Activated T-cell treated with anti-CD3 and anti-CD28 coated beads for 1 hour (primary cell): ENCODE measurements around the gene XXYLT1.

Experiments used
- DNase-seq: peaks from one replicate; pipeline ENCODE4 v3.0.0-alpha.2; 2020; ENCODE audit warnings: low read depth

XXYLT1 gene

DNA sequence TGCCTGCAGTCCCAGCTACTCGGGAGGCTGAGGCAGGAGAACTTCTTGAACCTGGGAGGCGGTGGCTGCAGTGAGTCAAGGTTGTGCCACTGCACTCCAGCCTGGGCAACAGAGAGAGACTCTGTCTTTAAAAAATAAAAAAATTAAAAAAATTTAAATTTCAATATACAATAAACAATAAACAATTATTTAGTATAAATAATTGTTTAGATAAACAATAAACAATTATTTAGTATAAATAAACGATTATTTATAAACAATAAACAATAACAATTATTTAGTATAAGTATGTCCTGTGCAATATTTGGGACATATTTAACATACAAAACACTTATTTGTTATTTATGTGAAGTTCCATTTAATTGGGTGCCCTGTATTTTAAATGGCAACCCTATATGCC, 119.6 kb downstream of the XXYLT1 start:
- no peak for DNase-seq

DNA sequence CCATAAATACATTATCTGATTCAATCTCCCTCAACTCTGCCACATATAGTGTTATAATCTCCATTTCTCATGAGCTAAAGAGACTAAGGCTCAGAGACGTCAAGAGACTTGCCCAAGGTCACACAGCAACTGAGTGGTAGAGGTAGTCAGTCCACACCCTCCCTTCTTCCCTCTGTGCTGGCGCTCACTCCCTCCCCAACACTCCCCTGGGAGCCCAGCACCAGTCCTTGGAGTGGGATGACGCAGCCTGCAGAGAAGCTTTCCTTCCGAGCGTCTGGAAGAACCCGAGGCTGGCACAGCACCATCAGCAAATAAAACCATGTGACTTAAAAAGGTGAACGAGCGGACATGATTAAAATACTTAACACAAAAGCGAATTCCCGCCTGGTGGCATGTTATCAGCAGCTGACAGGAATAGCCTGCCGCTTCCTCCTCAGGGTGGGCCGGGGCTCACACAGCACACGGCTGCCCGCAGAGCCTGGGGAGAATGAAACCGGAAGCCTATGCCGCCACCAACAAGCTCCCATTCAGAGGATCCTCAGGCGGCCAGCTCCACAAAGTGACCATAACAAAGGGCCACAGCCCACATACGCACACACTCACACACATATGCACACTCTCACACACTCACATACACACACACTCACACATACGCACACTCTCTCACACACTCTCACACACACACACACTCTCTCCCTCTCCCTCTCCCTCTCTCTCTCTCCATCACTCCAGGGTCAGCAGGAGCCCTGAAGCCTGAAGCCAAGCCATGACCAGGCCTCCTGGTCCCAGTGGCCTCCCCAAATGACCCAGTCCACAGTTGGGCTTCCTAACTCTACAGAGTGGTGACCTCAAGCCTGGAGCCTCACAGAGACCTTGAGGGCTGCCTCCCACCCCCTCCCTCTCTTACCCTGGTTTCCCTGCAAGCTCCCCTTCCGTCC, 120.5 kb downstream of the XXYLT1 start:
- peak; percentile 16 for DNase-seq

DNA sequence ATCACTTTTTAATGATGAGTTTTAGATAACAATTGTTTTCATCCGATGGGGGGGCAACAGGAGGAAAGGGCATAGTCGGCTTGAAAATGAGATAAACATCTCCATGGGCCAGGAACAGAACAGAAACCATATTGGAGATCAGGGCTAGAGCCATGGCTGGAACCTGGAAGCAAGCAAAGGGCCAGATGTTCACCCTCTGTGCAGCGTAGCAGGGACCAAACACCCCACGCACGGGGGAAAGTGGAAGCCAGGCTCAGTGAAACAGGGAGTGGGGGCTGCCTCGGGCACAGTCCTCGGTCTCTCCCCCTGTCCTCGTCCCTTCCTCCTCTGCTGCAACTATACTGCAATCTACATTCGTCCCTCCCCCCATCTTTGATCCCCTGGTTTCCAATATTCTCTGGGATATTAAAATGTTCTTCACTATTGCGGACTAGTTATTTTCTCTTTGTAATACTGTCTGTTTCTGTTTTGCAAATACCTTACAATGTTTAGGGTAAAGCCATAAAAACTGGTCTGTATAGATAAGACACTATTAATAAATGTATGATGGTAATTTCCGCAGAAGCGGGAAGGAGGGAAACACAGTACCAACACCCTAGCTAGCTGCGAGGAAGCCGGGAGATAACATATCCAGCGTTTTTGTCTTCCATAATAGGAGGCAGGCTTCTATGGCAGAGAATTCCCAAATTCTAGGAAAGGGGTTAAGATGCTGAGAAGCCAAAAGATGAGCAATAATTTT, 121.5 kb downstream of the XXYLT1 start:
- no peak for DNase-seq

DNA sequence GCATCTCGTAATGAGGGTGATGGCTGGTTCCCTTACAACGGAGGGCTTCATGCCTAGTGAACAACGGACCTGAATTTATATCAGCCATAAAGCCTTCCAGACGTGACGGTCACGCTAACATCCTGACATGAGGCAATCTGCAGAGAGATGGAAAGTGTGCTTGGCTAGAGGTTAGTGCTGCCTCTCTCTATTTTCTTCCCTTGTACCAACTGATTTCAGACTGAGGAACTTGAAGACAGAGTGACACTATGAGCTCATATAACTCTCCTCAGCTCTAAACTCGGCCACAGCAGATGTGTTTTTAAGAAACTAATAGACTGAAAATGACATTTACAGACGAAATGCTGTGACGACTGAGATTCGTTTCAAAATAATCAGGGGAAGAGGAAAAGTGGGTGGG, 122.4 kb downstream of the XXYLT1 start:
- DNase-seq: no peak

DNA sequence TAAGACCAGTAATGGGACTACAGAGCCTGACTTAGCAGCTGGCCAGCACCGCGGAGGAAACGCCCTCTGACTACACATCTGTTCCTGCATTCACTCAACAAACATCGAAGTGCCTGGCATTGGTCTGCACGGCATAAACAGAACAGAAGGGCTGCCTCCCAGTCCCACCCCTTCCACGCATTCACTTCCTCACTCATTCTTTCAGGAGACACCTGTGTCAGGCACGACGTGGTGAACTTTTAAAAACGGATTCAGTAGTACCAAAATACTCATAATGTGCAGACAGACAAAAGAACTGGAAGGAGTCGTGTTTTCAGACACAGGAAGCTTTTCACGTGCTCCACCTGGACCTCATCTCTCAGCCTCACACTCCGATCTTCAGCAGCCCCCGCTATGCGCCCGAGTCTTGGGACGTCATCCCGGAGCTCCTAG, 123.3 kb downstream of the XXYLT1 start:
- DNase-seq: no peak

DNA sequence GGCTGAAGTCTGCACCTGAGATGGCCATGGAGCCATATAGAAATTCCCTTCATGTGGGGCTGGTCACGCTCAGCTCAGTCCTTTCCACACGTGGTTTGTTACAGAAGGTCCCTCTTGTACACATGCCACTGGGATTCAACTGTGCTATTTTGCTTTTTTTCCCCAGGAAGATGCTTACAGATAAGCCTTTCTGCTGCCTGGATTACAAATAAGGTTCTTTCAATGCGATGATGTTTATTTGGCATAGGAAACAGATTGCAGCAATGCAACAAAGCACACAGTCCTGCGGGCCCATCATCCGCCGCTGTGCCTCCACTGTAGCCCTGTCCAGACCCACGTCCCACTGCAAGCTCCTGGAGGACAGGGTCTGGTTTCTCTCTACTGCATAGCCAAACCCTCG, 124.8 kb downstream of the XXYLT1 start:
- no peak for DNase-seq

DNA sequence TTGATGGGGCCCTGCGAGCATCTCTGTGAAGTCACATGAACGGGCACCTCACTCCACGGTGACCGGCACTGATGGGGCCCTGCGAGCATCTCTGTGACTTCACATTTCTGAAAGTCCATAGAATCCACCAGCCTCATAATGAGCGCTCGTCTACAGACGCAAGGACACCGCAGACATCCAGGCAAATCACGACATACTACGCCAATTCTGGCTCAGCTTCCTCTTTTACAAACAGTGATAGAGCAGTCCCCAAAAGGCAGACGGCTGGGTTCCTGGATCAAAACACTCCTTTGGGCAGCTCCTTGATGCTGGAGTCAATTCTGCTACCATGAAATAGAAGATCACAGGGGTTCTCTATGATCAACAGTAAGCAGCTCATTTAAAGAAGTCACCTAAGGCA, 125.4 kb downstream of the XXYLT1 start:
- no peak for DNase-seq

DNA sequence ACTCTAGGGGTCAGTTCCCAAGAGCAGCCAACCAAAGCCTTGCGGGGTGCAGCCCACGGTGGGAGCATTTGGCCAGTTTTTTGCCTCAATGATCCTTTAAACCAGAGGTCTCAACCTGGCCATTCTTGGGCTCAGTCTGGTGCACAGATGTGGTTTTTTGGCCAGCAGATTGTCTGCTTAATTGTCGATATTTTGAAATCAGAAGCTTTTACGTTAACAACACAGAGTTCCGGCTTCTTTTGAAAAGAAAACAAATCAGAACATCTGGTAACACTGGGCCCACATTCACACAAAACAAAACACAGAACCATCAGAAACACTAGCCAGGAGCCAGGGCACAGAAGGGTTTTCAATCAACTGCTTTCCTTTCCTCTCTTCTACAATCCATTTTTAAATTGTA, 127.7 kb downstream of the XXYLT1 start:
- DNase-seq: no peak

DNA sequence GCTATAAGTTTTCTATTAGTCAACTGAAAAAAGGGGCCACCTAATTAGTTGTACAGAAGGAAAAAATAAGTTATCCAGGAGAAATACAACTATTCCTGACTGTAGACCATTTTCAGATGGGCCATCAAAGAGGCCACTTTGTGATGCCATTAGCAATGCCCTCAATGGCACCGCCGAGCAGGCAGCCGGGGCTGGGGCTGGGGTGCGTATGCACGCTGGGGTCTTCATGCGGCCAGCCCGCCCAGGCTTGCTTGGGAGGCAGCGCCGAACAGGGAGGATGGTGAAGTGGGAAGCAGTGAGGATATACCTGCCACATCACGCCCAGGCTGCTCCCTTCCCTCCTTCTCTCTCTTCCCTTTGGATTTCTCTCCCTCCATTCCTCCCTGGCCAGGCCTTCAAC, 128.4 kb downstream of the XXYLT1 start:
- DNase-seq: no peak

DNA sequence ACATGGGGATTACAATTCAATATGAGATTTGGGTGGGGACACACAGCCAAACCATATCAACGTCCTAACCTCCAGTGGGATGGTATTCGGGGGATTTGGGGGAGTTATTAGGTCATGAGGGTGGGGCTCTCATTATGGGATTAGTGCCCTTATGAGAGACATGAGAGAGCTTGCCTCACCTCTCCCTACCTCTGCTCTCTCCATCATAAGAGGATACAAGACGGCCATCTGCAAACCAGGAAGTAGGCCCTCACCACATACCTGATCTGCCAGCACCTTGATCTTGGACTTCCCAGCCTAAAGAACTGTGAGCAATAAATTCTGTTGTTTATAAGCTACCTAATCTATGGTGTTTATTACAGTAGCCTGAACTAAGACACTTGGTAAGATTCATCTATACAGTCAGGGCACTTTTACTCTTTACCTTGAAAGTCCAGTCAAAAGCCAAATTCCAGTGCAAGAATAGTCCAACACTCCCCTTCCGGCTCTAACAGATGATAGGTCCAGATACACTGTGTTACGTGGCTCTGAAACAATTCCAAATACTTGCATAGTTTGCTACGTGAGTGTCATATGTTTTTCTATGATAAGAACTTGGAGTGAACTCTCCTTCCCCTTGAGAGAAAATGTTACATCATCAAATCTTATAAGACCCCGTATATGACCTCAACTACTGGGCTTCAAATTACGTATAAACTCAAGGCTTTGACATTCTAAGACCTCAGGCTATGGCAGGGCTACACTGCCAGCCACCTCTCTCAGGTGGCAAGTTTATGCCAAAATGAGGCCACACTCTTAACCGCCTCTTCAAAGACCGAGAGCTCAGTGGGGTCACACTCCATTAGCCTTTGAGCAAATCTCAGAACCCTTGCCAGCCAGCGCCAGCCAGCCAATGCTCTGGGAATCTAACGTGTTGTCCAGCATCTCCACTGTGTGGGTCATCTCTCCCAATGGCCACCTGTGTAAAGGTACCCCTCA, 129.9 kb downstream of the XXYLT1 start:
- DNase-seq: no peak

DNA sequence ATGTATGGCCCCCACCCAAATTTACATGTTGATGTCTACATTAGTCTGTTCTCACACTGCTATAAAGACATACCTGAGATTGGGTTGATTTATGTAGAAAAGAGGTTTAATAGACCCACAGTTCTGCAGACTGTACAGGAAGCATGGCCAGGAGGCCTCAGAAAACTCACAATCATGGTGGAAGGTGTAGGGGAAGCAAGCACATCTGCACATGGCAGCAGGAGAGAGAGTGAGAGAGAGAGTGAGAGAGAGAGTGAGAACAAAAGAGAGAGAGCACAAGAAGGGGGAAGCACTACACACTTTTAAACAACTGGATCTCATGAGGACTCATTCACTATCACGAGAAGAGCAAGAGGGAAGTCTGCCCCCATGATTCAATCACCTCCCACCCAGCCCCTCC, 130.5 kb downstream of the XXYLT1 start:
- DNase-seq: no peak

DNA sequence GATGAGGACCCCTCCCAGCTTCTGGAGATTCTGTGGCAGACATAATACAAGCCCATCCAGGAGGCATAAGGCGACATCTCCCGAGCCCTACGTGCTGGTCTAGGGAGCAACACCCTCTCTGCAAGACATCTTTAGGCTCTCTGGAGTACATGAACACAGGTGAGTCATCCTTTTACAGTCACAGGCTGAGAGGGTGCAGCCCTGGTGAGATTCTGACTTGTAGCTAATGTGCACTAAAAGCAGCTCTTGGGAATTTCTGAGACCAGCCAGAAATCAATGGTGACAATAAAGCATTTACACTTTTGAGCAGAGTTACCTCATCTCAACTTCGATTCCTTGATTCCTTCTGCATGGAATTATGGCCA, 131.1 kb downstream of the XXYLT1 start:
- no peak for DNase-seq

DNA sequence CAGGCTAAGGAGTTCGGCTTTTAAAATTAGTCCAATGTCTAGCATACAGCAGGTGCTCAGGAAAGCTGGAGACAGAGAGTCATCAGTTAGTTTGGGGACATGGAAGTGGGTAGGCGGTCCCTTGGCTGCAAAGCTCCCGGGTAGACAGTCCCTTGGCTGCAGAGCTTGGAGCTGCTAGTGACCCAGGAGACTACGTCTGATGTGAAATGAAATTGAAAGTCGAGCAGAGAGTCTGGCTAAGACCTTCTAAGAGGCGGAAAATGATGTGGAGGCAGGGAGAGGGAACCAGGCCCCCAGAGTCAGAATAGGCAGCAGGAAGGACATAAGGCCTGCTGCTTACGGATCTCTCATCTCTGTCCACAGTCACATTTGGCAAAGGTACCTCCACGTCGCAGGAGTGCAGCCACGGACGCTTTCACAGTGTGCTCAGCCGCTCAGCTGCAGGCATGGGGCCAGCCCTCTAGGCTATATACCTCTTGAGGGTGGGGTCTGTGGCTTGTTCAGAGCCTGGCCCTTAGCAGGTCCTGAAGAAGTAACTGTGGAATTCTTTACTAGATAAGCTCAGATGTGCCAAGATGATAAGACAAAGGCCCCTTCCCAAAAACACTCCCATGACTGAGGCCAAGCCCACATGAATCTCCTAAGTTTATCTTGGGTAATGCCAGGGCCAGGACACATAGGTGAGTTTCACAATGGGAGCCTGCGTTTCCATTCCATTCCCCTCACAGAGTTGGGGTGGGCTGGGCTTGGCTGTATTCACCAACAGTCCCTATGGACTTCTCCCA, 131.7 kb downstream of the XXYLT1 start:
- DNase-seq: no peak

DNA sequence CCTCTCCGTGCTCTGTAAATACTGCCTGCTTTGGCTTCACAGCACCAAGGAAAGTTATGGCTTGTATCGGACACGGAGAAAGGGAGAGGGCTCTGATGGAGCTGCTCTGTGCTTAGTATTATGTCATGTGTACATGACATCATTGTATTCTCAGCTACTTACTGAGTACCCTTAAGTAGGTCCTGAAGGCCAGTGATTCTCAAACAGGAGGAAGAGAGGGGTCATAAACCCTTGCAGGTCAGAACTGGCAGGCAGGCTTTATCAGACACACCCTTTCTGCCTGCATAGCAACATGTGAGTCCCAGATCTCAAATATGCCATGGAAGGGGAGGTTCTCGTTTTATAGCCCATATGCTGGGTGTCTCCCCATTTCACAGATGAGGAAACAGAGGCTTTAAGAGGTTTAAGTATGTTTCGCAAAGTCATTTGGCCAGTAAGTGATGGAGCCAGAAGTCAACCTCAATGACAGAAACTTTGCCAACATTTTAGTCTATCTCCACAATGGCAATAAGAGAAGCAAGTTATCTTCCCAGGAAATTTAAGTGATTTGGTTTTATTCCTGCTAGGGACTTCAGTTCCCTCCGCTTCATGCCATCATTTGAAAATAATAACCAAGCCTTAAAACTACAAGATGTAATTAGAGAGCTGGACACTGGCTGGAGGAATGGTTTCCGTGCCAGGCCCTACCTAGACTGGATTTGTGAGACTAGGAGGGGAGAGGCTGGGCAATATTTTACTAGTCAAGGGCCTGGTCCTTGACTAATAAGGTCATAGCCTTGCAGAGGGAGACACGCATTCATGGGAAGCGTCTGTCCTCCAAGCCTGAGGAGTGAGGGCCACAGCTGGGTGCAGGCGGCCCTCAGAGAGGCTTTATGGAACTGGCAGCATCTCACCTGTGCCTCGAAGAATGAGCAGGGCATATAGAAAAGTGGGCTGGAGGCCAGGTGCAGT, 133.0 kb downstream of the XXYLT1 start:
- DNase-seq: no peak

DNA sequence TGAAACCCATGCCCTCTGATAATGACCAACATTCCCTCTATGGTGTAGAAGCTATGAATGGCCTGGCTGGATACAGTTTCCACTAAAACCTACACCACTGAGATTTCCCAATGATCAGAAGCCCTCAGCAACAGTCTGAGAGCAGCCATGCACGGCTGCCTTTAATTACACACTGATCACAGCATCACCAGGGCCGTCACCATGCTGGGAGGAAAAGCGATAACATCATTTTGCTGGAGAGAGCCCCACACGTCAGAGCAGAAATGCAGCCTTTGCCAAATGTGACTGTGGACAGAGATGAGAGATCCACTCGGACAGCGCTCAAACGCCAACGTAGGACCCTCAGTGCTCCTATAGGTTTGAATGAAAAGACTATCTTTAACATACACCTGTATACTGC, 135.0 kb downstream of the XXYLT1 start:
- no peak for DNase-seq

DNA sequence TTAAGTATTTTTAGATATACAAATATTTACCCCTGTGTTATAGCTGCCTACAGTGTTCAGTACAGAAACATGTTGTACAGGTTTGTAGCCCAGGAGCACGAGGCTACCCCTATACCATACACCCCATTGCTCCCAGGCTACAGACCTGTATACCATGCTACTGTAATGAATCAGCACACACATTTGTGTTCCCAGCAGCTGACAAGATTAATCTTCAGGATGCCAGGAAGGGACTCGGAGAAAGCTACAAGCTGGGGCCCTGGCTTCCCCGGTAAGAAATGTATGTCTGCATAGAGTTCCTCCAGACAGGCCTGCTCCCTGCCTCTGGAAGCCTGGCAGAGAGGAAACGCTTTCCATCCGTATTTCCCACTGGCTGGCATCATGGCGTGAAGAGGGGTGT, 136.5 kb downstream of the XXYLT1 start:
- DNase-seq: no peak

DNA sequence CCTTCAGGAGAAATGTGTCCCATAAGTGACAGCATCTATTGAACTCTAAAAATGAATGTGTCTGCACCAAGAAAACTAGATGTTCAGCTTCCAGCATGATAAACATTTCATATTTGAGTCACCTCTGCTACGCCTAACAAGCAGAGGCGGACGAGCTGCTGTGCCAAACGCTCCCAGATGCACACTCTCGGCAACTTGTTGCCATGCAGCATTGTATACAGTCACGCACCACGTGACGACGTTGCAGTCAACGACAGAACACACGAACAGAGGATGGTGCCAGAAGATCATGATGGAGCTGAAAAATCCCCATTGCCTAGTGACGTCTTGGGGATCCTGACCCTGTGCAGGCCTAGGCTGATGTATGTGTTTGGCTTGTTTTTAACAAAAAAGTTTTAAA, 137.5 kb downstream of the XXYLT1 start:
- DNase-seq: no peak

DNA sequence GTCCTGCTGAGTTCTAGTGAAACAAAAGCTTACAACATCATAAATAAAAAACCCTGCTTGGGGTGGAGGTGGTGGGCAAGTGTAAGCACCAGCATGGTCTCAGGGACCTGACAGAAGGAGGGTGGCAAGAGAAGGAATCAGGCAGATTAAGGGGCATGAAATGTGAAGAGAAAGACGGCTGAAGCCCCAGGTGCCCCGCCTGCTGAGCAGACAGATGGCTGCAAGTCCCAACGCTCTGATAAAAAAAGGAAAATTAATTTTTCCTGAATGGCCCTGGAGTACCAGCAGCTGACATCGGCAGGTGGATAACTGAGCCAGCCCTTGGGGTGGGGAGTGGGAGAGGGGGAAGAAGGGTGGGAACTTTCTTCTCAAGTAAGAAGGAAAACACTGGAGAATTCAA, 137.9 kb downstream of the XXYLT1 start:
- DNase-seq: no peak

DNA sequence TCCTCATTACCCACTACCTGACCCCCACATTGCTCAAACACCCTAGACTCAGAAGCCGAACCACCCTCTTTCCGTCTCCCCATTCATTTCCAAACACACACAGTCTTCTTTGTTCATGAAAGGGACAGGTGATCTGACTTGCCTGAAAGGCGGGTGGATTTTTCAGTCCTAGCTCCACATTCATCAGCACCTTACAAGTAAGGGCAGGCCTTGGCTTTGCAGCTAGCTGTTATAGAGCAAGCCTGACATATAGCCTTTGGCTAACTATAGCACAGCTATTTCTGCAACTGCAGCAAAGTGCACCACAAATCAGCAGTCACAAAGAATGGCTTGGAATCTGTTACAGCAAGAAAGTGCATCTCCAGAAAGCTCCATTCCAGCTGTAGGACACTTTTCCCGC, 139.8 kb downstream of the XXYLT1 start:
- no peak for DNase-seq
